Vagina (tissue), 2 donors: ENCODE measurements around the gene ARHGEF4.

Experiments used
- CTCF ChIP-seq, 3 experiments: fragments of 450-650 bp in 2 of 3; fragments of 200-600 bp in 1 of 3; sonication (generic) in 1 of 3; IDR thresholded peaks; one replicate each; pipeline ENCODE4 v1.5.1; 2017 to 2019; ENCODE audit warnings: antibody characterized with exemption in 3 of 3, mild to moderate bottlenecking in 2 of 3, moderate library complexity in 2 of 3
- POLR2A ChIP-seq, 2 donors: fragments of 450-650 bp; IDR thresholded peaks; one replicate each; pipeline ENCODE4 v1.6.1; 2017; ENCODE audit warnings: antibody characterized with exemption in 2 of 2, mild to moderate bottlenecking in 2 of 2, moderate library complexity in 2 of 2

GRCh38 chr2:131036696-131037397 lies 200.1 kb downstream of the ARHGEF4 start:
- TF ChIP-seq CTCF (IDR thresholded peaks at IDR 0.05) (no peak), POLR2A (IDR thresholded peaks at IDR 0.05) (no peak)
